HEK293 (cell line): ENCODE results near the gene SYS1.

Experiments
- CTCF ChIA-PET: fragments of 350-600 bp; formaldehyde crosslinking; extraction: SDS; loops from one replicate; lab custom pipeline; 2021; ENCODE audit warnings: antibody characterized with exemption; lab: Yijun Ruan, JAX
- POLR2A ChIA-PET: fragments of 300-600 bp; formaldehyde crosslinking; extraction: SDS; loops from one replicate; lab custom pipeline; 2020; ENCODE audit warnings: antibody characterized with exemption, inconsistent platforms; lab: Yijun Ruan, JAX
- H3K27ac ChIP-seq: fragments of 200-500 bp; sonication (Bioruptor generic); 2 replicates; pipeline ENCODE4 v1.5.1; 2014; ENCODE audit warnings: low read depth, low read length, control low read depth, inconsistent platforms; ENCODE audit errors: extremely low read depth
- H3K36me3 ChIP-seq, 2 experiments: fragments of 200-500 bp in 1 of 2; sonication (Bioruptor generic) in 1 of 2; 1 replicate in 1 of 2; 2 replicates in 1 of 2; pipeline ENCODE4 v1.5.1; 2014 to 2017; ENCODE audit warnings: inconsistent platforms in 2 of 2, low read length in 2 of 2; ENCODE audit not compliant: control insufficient read depth in 2 of 2, insufficient read depth in 1 of 2
- H3K4me1 ChIP-seq: fragments of 200-500 bp; sonication (Bioruptor generic); 2 replicates; pipeline ENCODE4 v1.5.1; 2014; ENCODE audit warnings: mild to moderate bottlenecking, low read length, inconsistent platforms; ENCODE audit not compliant: control insufficient read depth, insufficient read depth
- H3K4me3 ChIP-seq: 2 replicates; pipeline ENCODE4 v1.5.1; 2011; ENCODE audit warnings: low read depth, mild to moderate bottlenecking, control low read depth, low read length, moderate library complexity
- H3K9me3 ChIP-seq: fragments of 200-500 bp; sonication (Bioruptor generic); 2 replicates; pipeline ENCODE4 v1.5.1; 2014; ENCODE audit warnings: low read depth, low read length, inconsistent platforms; ENCODE audit not compliant: control insufficient read depth, insufficient read depth
- CTCF ChIP-seq: fragments of 450-650 bp; formaldehyde crosslinking; IDR thresholded peaks from 2 replicates; pipeline ENCODE4 v1.5.1; 2016; ENCODE audit warnings: missing biosample characterization, missing genetic modification characterization
- ELK4 ChIP-seq: IDR thresholded peaks from 2 replicates; pipeline ENCODE4 v1.6.1; 2011; ENCODE audit warnings: mild to moderate bottlenecking, low read depth, low read length, borderline replicate concordance
- GLI2 ChIP-seq: fragments of 450-650 bp; formaldehyde crosslinking; IDR thresholded peaks from 2 replicates; pipeline ENCODE4; 2017; ENCODE audit warnings: missing biosample characterization, missing genetic modification characterization, low read depth, borderline replicate concordance
- MZF1 ChIP-seq: fragments of 450-650 bp; formaldehyde crosslinking; IDR thresholded peaks from 2 replicates; pipeline ENCODE4 v1.5.1; 2017; ENCODE audit warnings: missing biosample characterization, missing genetic modification characterization, borderline replicate concordance
- ZBTB48 ChIP-seq: fragments of 450-650 bp; formaldehyde crosslinking; IDR thresholded peaks from 2 replicates; pipeline ENCODE4 v1.5.1; 2016; ENCODE audit warnings: missing biosample characterization, missing genetic modification characterization
- ZIC2 ChIP-seq: fragments of 450-650 bp; formaldehyde crosslinking; IDR thresholded peaks from 2 replicates; pipeline ENCODE4 v1.5.1; 2016; ENCODE audit warnings: missing biosample characterization, missing genetic modification characterization
- ZNF266 ChIP-seq: fragments of 450-650 bp; formaldehyde crosslinking; IDR thresholded peaks from 2 replicates; pipeline ENCODE4 v1.5.1; 2016; ENCODE audit warnings: missing biosample characterization, missing genetic modification characterization, low read depth
- ZNF501 ChIP-seq: fragments of 450-650 bp; formaldehyde crosslinking; IDR thresholded peaks from 2 replicates; pipeline ENCODE4 v1.5.1; 2016; ENCODE audit warnings: missing biosample characterization, missing genetic modification characterization
- ZNF518A ChIP-seq: fragments of 450-650 bp; formaldehyde crosslinking; conservative IDR thresholded peaks from 2 replicates; pipeline ENCODE4 v1.5.1; 2016; ENCODE audit warnings: low read depth, missing biosample characterization, missing genetic modification characterization
- ZNF521 ChIP-seq: fragments of 450-650 bp; formaldehyde crosslinking; IDR thresholded peaks from 2 replicates; pipeline ENCODE4 v1.5.1; 2017; ENCODE audit warnings: missing biosample characterization, mild to moderate bottlenecking, missing genetic modification characterization
- ZNF843 ChIP-seq: fragments of 450-650 bp; formaldehyde crosslinking; IDR thresholded peaks from 2 replicates; pipeline ENCODE4 v1.5.1; 2016; ENCODE audit warnings: missing biosample characterization, missing genetic modification characterization

SYS1 gene

GRCh38 chr20:45346851-45347250 is 16.1 kb upstream of the SYS1 start:
- ChIA-PET POLR2A (interaction anchor here (0.6 to 3.5 kb wide), 9 partner anchors 10 to 103 kb away, joined by 3 to 31 read pairs (median 6); partner anchors contain the start of genes PIGT and SYS1), CTCF (interaction anchor here (0.7 to 2.5 kb wide), 6 partner anchors 10 to 424 kb away, joined by 3 to 11 read pairs (median 6); partner anchors contain the start of gene SYS1)
- peak overlapping the region; percentile 52 for H3K4me3 ChIP-seq
- no peak for TF ChIP-seq ZIC2 (tag by site-specific recombination)
- TF ChIP-seq GLI2: no peak
- no peak for TF ChIP-seq ZNF518A
- TF ChIP-seq MZF1 (tag by site-specific recombination): no peak
- no peak for TF ChIP-seq ZNF521 (tag by site-specific recombination)
- TF ChIP-seq ELK4: no peak
- no peak for TF ChIP-seq ZNF843 (tag by site-specific recombination)
- no peak for TF ChIP-seq CTCF (tag by site-specific recombination)
- no peak for TF ChIP-seq ZNF266 (tag by site-specific recombination)
- H3K9me3 ChIP-seq: no peaks in the 10 kb centered on the region
- H3K36me3 ChIP-seq: no peaks in the 10 kb centered on the region
- no peak overlapping the region for H3K27ac ChIP-seq
- peaks cover 32% of the 10 kb centered on the region for H3K4me1 ChIP-seq

GRCh38 chr20:45347297-45347935 is 15.5 kb upstream of the SYS1 start:
- Histone ChIP-seq H3K36me3 (no peaks in the 10 kb centered on the region), H3K4me3 (peak overlapping the region; percentile 52), H3K9me3 (no peaks in the 10 kb centered on the region), H3K27ac (peak overlapping the region; percentile 45; the same call in 1 of the 2 replicates), H3K4me1 (peaks cover 27% of the 10 kb centered on the region)
- POLR2A ChIA-PET: interaction anchor here (0.7 to 3.5 kb wide), 11 partner anchors 10 to 462 kb away, joined by 3 to 31 read pairs (median 6); partner anchors contain the start of genes PIGT, SYS1 and YWHAB
- TF ChIP-seq ZNF501 (tag by site-specific recombination) (no peak), ZBTB48 (tag by site-specific recombination) (peak; percentile 71; the same call in 1 of the 2 replicates)
- CTCF ChIA-PET: interaction anchor here (0.6 to 2.5 kb wide), 7 partner anchors 11 to 424 kb away, joined by 3 to 11 read pairs (median 5); partner anchors contain the start of gene SYS1
